GM19452 (cell line): ENCODE data around the gene SLC6A15.

Experiments used
- ATAC-seq: cut with Tn5 transposase; IDR thresholded peaks from one replicate; pipeline ENCODE4 v1.9.1; 2021; ENCODE audit not compliant: unreplicated experiment

SLC6A15 gene

DNA sequence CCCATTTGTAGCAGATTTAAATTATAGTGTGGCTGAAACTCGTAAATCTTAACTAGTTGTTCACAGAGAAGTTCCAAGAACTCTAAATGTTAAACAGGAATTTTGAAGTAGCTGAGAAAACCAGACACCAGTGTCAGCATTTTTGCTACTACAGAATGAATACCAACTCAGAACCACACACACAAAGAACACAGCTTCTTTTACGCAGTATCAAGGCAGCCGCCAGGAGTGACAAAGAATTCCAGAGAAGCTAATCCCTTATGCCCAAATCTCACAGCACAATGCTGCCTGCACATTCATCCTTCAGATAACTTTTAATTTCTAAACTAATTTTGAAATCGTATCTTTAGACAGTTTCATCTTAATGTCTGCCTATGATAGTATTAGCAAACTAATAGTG, 37.4 kb downstream of the SLC6A15 start:
- no peak for ATAC-seq

DNA sequence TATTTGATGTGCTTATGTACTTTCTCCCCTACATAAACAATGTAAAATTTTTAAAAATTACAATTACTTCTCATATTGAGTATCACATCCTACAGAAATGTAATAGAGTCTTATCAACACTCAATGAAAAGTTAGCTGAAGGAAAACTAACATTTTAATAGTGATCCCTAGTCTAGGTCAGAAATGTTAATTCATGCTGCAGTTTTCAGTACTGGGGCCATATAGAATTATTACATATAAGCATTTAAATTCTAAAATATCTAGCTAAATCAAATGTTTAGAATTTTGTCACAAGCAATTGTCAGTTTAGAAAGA, 37.8 kb downstream of the SLC6A15 start:
- peak; percentile 13 for ATAC-seq

DNA sequence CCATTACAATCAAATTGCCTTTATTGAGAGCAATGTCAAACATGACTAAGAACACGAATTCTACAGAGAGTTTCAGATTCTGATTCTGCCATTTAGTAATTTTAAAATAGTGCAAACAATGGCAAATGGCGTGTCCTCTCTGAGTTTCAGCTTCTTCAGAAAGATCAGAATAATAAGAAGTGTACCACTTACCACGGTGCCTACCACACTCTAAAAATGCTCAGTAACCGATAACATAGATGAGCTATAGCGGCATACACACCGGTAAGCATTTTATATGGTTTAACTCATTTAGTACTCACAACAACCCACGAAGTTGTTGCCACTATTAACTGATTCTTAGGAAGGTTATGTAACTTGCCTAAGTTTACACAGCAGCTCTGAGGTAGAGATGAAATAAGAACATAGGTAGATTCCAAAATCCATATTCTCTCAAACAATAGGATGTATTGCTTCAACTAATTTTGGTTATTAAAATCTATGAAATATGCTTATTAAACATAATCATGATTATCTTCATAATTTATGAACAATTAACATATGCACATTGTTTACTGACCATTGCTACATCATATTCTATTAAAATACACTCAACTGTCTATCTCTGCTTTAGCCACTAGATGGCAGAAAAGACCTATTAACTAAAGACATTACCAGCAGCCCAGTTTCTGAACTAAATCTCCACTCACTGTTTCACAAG, 38.3 kb downstream of the SLC6A15 start:
- ATAC-seq, result peak; percentile 97

DNA sequence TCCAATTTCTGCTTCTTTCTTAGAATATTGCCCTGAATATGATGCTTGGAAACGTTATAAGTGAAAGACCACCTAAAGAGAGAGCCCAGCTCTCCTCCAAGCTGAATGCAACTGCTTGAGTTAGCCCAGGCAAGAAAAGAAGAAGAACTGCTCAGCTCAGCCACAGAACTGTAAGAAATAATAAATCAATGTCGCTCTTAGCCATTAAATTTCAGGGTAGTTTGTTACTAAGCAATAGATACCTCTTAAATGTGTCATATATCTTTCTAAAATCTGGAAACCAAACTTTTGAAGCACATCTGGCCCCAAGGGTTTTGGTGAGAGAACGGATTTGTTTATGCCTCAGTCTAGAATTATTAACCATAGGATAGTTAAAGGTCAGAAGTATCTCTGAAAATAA, 50.4 kb downstream of the SLC6A15 start:
- ATAC-seq, result no peak

DNA sequence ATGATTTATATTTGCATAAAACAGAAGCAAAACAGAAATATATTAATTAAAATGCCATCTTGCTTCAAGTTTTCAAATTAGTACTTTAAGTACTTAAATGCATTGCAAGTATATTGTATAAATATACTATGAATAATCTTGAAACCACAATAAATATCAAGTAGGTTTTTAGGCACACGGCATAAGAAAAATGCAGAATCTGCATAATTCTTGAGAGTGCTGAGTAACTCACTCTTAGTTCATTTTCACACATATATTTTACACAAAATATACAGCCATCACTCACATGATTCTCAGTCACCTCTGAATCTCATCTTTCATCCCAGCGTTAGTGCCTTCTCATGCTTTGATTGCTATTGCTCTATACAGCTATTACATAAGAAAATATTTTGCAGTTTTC, 51.9 kb downstream of the SLC6A15 start:
- ATAC-seq, result no peak

DNA sequence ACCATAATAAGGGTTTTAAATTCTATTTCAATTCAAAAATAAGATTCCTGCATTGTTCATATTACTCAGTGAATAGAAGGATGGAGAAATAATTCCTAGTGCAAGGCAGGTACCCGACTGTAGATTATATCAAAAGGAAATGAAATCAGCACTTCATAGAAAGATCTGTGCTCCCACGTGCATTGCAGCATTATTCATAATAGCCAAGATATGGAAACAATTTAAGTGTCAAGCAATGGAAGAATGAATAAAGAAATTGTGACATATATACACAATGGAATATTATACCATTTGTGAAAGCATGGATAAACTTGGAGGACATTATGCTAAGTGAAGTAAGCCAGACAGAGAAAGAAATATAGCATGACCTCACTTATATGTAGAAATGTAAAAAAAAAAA, 53.8 kb downstream of the SLC6A15 start:
- ATAC-seq, result no peak

DNA sequence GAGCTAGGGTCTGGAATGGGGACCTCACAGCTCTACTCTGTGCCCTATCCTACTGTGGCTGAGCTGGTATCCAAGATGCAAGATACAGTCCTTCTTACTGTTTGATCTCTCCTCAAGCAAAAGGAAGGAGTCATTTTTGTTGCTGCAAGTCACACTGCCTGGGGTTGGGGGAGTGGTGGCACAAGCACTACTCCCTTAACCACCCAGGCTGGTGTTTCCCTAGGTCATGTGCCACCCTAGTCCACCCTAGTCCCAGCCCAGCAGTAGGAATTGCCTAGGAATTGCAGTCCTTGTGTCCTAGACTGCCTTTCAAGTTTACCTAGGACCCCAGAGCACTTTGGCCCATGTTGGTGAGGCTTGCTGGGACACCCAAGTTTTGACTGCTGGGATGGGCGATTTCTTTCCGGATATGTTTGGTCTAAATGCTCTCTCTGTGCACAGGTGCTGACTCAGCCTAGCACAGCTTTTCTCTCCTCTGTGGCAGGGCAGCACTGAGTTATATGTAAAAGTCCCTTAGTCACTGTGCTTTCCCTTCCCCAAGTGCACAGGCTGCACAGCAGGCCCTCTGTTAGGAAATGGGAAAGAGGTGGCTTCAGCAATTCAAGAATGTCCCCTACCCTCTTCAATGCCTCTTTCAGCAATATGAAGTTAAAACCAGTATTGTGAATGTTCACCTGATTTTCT, 54.9 kb downstream of the SLC6A15 start:
- ATAC-seq, result no peak

DNA sequence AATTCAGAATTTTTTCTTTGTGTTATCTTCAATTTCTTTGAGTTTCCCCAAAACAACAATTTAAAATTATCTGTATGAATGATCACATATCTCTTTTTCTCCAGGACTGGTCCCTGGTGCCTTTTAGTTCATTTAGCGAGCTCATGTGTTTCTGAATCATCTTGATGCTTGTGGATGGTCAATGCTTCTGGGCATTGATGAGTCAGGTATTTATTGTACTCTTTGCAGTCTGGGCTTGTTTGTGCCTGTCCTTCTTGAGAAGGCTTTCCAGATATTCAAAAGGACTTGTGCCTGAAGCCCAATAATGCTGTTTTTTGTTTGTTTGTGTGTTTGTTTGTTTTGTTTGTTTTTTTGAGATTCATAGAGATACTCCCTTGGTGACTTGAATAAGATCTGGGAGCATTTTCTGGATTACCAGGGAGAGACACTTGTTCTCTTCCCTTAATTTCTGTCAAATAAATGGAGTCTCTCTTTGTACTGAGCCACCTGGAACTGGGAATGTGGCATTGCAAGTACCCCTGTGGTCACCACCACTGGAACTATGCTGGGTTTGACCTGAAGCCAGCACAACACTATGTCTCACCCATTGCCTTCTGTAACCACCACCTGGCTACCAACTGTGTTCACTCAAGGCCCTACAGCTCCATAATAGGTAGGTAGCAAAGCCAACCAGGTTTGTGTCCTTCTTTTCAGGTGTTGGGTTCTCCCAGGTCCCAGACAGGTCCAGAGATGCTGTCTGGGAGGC, 56.3 kb downstream of the SLC6A15 start:
- no peak for ATAC-seq

DNA sequence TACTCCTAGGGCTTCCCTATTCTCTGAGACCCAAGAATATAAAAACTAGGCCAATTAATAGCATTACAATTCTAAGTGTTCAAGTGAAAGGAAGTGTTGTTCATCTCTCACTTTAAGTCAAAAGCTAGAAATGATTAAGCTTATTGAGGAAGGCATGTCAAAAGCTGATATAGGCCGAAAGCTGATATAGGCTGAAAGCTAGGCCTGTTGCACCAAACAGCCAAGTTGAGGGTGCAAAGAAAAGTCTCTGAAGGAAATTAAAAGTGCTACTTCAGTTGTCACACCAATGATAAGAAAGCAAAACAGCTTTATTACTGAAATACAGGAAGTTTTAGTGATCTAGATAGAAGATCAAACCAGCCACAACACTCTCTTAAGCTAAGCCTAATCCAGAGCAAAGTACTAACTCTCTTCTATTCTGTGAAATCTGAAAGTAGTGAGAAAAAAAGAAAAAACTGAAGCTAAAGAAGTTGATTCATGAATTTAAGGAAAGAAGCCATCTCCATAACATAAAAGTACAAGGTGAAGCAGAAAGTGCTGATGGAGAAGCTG, 68.9 kb downstream of the SLC6A15 start:
- ATAC-seq, result no peak

DNA sequence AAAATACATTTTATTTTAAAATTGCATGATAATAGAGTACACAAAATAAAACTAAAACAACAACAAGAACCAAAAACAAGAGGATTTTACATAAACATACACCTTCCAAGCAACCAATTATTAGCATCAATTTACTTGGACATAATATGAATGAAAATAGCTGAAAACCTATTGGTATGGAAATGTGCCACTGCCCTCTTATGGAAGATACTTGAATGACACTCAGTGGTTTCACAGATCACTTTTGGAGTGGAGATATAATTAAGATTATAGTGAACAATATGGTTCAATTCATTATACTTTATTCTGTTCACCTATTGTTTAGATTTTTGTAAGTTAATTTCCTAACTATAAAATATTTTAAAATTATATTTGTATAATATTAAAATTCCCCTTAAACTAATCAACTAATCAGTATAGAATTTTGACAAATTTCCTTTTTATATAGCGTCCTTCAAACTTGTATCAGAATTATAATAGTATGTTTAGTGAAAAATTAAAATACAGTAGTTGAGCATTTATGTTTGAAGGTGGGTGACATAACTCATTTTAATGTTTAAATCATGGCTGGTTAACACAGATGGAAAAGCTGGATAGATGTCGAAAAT, 70.1 kb downstream of the SLC6A15 start:
- peak; percentile 72 for ATAC-seq

DNA sequence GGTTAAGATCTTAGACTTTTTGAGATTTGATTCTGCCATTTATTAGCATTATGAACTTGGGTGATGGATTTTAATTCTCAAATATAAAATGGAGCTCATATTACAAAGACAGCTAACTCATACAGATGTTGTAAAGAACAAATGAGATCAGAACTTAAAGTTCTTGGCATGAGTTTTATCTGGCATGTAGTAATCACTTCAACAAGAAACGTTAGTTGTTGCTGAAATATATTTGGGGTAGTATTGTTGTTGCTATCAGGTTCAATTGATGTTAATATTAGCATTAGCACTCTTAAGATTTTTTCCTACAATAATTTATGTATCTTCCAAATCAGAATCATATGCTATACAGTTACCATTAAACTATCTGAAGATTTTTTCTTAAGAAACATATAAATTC, 71.0 kb downstream of the SLC6A15 start:
- ATAC-seq, result no peak

DNA sequence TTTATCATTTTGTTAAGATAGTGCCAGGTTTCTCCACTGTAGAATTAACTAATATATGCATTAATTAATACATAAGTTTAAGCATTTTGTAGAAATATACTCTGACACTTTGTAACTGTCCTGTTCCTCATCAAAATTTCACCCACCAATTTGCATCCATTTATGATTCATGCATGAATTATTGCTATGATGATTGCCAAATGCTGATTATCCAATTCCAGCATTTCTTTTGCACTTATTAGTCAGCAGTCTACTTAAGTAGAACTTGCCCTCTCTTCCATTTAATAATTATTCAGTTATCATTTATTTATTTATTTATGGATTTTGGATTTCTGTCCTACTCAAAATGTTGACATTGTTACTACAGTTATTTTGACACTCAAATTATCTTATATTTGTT, 72.2 kb downstream of the SLC6A15 start:
- ATAC-seq, result no peak

DNA sequence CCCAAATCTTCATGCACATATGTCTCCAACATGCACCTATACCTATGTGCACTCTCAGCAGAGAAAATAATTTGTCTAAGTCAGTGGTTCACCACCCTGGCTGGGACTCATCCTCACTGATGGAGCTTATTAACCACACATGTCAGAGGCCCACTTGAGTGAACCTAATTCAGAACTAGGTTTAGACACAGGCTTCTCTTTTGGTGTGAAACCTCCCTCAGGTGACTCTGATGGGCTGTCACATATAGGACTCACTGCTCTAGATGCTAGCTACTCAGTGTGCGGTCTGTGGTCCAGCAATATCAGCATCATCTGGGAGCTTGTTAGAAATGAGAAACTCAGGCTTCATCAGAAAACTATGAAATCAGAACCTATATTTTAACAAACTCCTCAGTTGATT, 85.7 kb downstream of the SLC6A15 start:
- no peak for ATAC-seq

DNA sequence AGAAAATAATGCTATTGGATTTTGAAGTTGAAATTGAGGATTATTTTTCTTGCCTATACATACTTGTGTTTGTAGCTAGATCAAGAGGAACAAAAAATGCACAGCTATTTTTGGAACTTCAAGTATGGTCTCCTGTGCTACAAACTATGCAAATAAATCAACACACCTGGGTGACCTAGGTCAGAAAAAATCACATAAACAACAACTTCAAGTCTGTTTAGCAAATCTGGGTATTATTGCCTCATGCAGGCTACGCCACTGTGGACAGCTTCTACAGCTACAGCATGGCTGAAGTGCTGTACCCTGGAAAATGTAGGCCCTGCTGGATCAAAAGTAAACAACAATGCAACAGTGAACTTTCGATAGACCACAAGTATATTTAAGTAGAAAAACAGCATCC, 87.5 kb downstream of the SLC6A15 start:
- ATAC-seq, result no peak

DNA sequence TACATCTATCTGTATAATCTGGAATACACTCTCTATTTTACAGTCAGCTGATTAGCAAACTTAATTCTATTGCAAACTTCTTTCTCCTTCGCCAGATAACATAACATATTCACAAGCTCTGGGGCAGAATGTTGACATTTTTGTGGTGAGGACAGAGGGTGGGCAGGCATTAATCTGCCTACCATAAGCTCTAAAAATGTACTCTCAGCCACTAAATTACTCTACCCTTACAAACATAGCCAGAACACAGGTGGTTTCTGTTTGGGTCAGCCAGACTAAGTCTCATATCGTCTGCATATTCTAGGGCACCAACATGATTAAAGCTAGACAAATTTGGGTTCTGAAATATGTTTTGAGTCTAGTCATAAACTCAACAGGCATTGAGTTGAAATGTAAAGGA, 90.1 kb downstream of the SLC6A15 start:
- ATAC-seq, result no peak

DNA sequence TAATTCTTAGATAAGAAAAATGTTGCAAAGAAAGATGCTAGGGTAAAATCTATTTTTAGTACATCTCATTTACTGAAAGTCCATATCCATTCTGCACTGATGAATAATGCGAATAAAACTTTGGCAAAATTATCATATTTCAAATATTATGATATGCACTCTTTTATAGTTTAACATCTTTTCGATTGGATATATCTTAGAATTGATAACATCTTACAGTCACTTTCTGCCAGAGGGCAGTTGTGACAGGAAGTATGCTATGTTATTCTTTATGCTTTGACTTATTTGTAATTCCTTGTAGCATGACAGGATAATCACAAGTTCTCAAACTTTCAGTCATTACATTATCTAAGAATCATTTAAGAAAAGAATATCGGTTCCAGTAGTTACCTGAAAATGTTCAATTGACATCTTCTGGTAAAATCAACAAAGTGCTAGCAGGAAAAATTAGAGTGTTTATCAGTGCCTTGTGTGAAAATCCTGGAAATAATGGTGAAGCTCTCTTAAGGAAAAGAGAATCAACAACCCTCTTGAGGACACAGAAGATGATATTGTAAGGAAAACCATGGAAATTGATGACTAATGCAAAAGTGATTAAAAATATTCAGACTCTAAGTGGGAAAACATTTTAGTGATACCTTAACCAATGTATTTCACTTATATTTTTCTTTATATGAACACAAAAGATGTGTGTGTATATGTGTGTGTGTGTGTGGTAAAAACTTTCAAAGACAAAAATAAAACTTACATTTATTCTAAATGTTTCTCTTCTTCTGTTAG, 95.5 kb downstream of the SLC6A15 start:
- no peak for ATAC-seq

DNA sequence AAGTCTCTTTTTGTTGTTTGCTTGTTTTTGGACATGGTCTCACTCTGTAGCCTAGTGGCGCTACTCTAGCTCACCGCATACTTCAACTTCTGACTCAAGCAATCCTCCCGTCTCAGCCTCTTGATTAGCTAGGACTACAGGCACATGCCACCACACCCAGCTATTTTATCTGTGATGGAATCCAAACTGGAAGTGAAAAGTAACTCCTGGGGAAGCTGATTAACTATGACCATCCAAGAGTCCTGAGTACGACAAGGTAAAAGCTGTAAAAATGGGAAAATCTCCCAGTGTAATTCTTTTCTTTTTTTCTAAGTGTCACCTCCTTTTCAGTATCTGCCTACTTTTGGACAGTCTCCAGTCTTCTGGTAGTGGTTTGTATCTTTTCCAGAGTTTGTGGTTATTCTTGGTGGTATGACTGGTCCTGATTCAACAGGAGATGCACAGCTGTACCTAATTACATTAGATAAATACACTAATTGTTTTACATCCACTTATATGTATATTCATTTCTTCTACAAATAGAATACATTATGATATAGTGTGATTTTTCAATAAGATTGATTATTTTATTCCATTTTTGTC, 97.8 kb downstream of the SLC6A15 start:
- ATAC-seq, result no peak

DNA sequence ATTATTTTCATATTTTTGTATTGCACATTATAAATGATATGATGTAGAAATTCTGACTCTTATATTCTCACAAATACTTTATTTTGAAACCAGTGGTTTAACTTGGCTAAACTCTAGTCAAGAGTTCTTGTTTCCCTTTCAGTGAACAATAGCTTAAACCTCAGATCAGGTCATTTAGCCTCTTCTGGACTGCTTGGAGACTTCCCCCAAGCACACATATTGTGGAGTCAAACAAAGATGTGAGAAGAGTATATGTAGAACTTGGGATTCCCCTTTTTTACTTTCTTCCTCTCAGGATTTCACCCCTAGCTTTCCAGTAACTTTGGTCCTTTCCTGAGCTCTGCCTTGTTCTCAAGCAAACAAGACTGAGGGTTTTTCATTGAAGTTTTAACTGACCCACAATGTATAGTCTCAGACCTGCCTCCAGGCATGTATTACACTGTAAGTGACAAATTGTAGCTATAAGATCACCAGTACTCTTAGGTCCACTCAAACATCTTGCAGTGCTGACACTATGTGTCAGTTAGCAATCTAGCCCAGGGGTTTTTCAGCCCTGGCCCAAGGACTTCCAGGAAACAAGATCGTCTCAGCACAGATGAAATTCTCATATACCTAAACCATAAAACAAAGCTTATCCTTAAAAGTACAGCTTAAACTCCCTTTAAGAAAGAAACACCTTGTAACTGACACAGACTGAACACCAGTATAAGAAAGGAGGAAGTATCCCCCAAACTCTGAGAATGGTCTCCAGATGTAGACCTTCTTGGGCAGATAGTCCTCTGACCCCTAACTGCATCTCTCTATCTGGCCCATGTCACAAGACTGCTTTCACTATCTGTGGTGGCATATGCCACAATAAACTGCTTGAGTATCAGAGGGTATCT, 98.6 kb downstream of the SLC6A15 start:
- no peak for ATAC-seq

DNA sequence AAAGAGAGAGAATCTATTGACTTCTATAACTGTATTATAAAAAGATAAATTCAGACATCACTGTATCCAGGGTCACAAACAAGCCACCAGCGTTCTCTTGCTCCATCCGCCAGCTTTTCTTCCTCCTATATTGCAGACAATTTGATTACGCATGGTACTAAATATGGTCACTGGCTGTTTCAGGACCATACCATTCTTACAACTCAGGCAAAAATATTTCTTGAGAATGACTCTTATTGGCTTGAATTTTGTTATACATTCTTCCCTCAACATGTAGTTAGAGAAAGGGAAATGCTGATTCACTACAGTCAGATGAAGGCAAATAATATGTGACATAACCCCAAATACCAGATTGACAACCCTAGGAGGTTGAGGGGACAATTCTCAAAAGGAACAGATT, 101.3 kb downstream of the SLC6A15 start:
- no peak for ATAC-seq

DNA sequence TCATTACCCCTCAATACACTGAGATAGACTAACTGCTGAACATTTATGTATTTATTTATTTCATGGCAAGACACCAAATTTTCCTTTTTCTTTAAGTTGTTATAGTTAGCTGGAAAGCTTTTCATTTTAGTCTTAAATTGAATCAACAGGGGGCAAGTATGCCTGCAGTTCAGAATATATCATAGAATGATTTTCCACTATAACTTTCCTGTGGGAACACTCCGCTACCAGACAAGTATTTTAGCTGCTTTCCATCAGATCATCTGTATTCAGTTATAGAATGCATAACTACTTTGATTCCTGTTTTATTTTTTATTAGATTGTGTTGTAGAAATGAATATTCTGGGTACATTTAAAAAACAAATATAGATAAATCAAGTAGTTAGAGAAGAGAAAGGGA, 102.0 kb downstream of the SLC6A15 start:
- no peak for ATAC-seq
